GM12878 (cell line): ENCODE results near the gene COL18A1. TPM values are rescaled to one million over a fixed set of nuclear protein-coding genes. Genes with fewer than 3 reads are reported as not detected.

Source experiments
- ATAC-seq: fragments of 200-7000 bp; cut with Tn5 transposase; 3 replicates; pipeline ENCODE4 v1.9.1; 2020; ENCODE audit warnings: mild to moderate bottlenecking, moderate library complexity
- BruUV-seq: library from RNA; stranded (reverse); fragments of 400-500 nt; replicated peaks from 2 replicates; lab custom pipeline; 2021; lab: Mats Ljungman, UMichigan
- CTCF ChIA-PET: fragments of 300-600 bp; sonication (Branson Sonifier 250); formaldehyde crosslinking; extraction: SDS; loops from one replicate; lab custom pipeline; 2021; ENCODE audit warnings: inconsistent platforms; lab: Yijun Ruan, JAX
- POLR2A ChIA-PET: fragments of 350-600 bp; formaldehyde crosslinking; extraction: SDS; loops from one replicate; lab custom pipeline; 2021; ENCODE audit warnings: inconsistent platforms; lab: Charles Lee
- RAD21 ChIA-PET: fragments of 300-600 bp; sonication (Branson Sonifier 250); formaldehyde crosslinking; loops from one replicate; lab custom pipeline; 2023; ENCODE audit warnings: antibody characterized with exemption; ENCODE audit not compliant: unreplicated experiment; lab: Charles Lee
- SMC1A ChIA-PET: fragments of 300-600 bp; sonication (Branson Sonifier 250); formaldehyde crosslinking; loops from one replicate; lab custom pipeline; 2023; ENCODE audit not compliant: unreplicated experiment, uncharacterized antibody; lab: Charles Lee
- DNase-seq: peaks from one replicate; pipeline ENCODE4 v3.0.0-alpha.2; 2011; ENCODE audit warnings: low read depth, low spot score
- FAIRE-seq: peaks from 3 replicates; lab custom pipeline; 2011; peaks lifted over from hg19 to GRCh38; lab: Jason Lieb, UNC
- H2AFZ ChIP-seq: 2 replicates; pipeline ENCODE4 v1.6.0; 2011; ENCODE audit warnings: low read depth, low read length, control low read depth; ENCODE audit not compliant: control insufficient read depth
- H3K27ac ChIP-seq: 2 replicates; pipeline ENCODE4 v1.5.1; 2011; ENCODE audit warnings: control low read depth; ENCODE audit not compliant: control insufficient read depth, insufficient read depth
- H3K27me3 ChIP-seq, 2 experiments: replicated peaks in 1 of 2; 2 replicates each; pipeline versions ENCODE4 v1.6.0 to v1.6.1; 2011; ENCODE audit warnings: low read length in 1 of 2; ENCODE audit not compliant: control insufficient read depth in 2 of 2, insufficient read depth in 2 of 2
- H3K36me3 ChIP-seq, 2 experiments: 2 replicates each; pipeline ENCODE4 v1.5.1; 2011; ENCODE audit warnings: low read length in 1 of 2; ENCODE audit not compliant: control insufficient read depth in 2 of 2, insufficient read depth in 2 of 2
- H3K4me1 ChIP-seq: 2 replicates; pipeline ENCODE4 v1.6.1; 2011; ENCODE audit warnings: mild to moderate bottlenecking, low read length, moderate library complexity, mixed read lengths; ENCODE audit not compliant: control insufficient read depth, insufficient read depth
- H3K4me2 ChIP-seq: 2 replicates; pipeline ENCODE4 v1.6.0; 2011; ENCODE audit warnings: control low read depth; ENCODE audit not compliant: control insufficient read depth, insufficient read depth
- H3K4me3 ChIP-seq: fragments of 200-600 bp; sonication (generic); 2 replicates; pipeline ENCODE4 v1.5.1; 2016
- H3K79me2 ChIP-seq: 2 replicates; pipeline ENCODE4 v1.6.0; 2011; ENCODE audit warnings: low read length; ENCODE audit not compliant: control insufficient read depth, insufficient read depth
- H3K9ac ChIP-seq: 2 replicates; pipeline ENCODE4 v1.8.0; 2011; ENCODE audit warnings: low read length, control low read depth, mixed read lengths; ENCODE audit not compliant: control insufficient read depth, insufficient read depth
- H3K9me3 ChIP-seq: replicated peaks from 3 replicates; pipeline ENCODE4 v1.5.1; 2011; ENCODE audit warnings: mild to moderate bottlenecking, low read length; ENCODE audit not compliant: control insufficient read depth, insufficient read depth
- H4K20me1 ChIP-seq: 2 replicates; pipeline ENCODE4 v1.6.0; 2011; ENCODE audit not compliant: control insufficient read depth, insufficient read depth
- CHD2 ChIP-seq: IDR thresholded peaks from 2 replicates; pipeline ENCODE4 v1.6.1; 2011; ENCODE audit warnings: low read depth, low read length, improper control_type of control experiment, borderline replicate concordance
- EGR1 ChIP-seq, 2 experiments: IDR thresholded peaks; 1 replicate in 1 of 2; 2 replicates in 1 of 2; pipeline ENCODE4 v1.6.1; 2011 to 2012; ENCODE audit warnings: low read depth in 2 of 2, low read length in 2 of 2, borderline replicate concordance in 1 of 2, mild to moderate bottlenecking in 1 of 2, moderate library complexity in 1 of 2
- ESRRA ChIP-seq: IDR thresholded peaks from 2 replicates; pipeline ENCODE4 v1.6.1; 2012; ENCODE audit warnings: mild to moderate bottlenecking, low read length, improper control_type of control experiment
- IKZF2 ChIP-seq, 2 experiments: fragments of 450-650 bp; IDR thresholded peaks; 2 replicates each; pipeline ENCODE4 v1.6.1; 2017; ENCODE audit warnings: mild to moderate bottlenecking in 2 of 2, moderate library complexity in 2 of 2
- KDM1A ChIP-seq: fragments of 200-600 bp; sonication (generic); IDR thresholded peaks from 2 replicates; pipeline ENCODE4 v1.6.1; 2016; ENCODE audit warnings: borderline replicate concordance
- MTA2 ChIP-seq: fragments of 450-650 bp; IDR thresholded peaks from 2 replicates; pipeline ENCODE4 v1.6.1; 2016; ENCODE audit warnings: low read depth, mild to moderate bottlenecking, moderate library complexity
- NBN ChIP-seq: fragments of 450-650 bp; IDR thresholded peaks from 2 replicates; pipeline ENCODE4 v1.6.1; 2016
- NFXL1 ChIP-seq: fragments of 450-650 bp; IDR thresholded peaks from 2 replicates; pipeline ENCODE4 v1.6.1; 2017; ENCODE audit warnings: antibody characterized with exemption, mild to moderate bottlenecking, borderline replicate concordance
- REST ChIP-seq: IDR thresholded peaks from 2 replicates; pipeline ENCODE4 v1.6.1; 2012; ENCODE audit warnings: mild to moderate bottlenecking, low read depth, low read length
- SKIL ChIP-seq: fragments of 450-650 bp; IDR thresholded peaks from 2 replicates; pipeline ENCODE4 v1.6.1; 2017; ENCODE audit warnings: mild to moderate bottlenecking, low read depth, inconsistent platforms; ENCODE audit not compliant: poor library complexity, severe bottlenecking
- USF2 ChIP-seq: IDR thresholded peaks from 2 replicates; pipeline ENCODE4 v1.6.1; 2011; ENCODE audit warnings: low read depth, low read length, improper control_type of control experiment, borderline replicate concordance
- ZBED1 ChIP-seq: IDR thresholded peaks from 2 replicates; pipeline ENCODE4 v1.6.1; 2016; ENCODE audit warnings: borderline replicate concordance
- WGBS: methylation state at CpG from one replicate; pipeline ENCODE4 v1.1.6; 2016; ENCODE audit warnings: low lambda C conversion rate; ENCODE audit not compliant: insufficient replicate concordance, insufficient coverage; ENCODE audit errors: missing lambda C conversion rate; 5-methylcytosine and 5-hydroxymethylcytosine counted together
- in situ Hi-C: fragments of 300-500 bp; cut with MboI; formaldehyde crosslinking; loops from 9 replicates; pipeline ENCODE4 v1.14.3; 2018; ENCODE audit warnings: mixed read lengths
- intact Hi-C: fragments of 100-400 bp; cut with micrococcal nuclease; formaldehyde crosslinking; loops from one replicate; pipeline ENCODE4 v1.14.2; 2022; ENCODE audit not compliant: unreplicated experiment
- polyA plus RNA-seq, 11 experiments: library from polyadenylated mRNA; depleted of rRNA in 4 of 11; unstranded in 6 of 11; stranded (reverse) in 5 of 11; fragments of >200 nt; fragmentation: Nextera tagmentation in 4 of 11; fragmentation: Illumina TruSeq in 1 of 11; extraction: Ambion mirVana in 4 of 11; extraction: Trizol in 1 of 11; gene quantifications; 1 replicate in 1 of 11; 2 replicates in 10 of 11; pipeline versions ENCODE4 v1.2.1 to v1.2.3, GENCODE V29; 2011 to 2016; ENCODE audit warnings: inconsistent platforms in 2 of 11, missing spikeins in 2 of 11, low read depth in 1 of 11
- total RNA-seq, 4 experiments: library from RNA; depleted of rRNA in 3 of 4; stranded (reverse); fragments of >200 nt in 3 of 4; fragmentation: Illumina TruSeq in 1 of 4; extraction: Trizol in 1 of 4; gene quantifications; 2 replicates each; pipeline versions ENCODE4 v1.2.1 to v1.2.3, GENCODE V29; 2013 to 2021
- TF ChIP-seq, protein P1 (sequence below): fragments of 450-650 bp; IDR thresholded peaks from 2 replicates; pipeline ENCODE4 v1.6.1; 2017; ENCODE audit warnings: mild to moderate bottlenecking, moderate library complexity

The COL18A1 gene
- total and polyA plus RNA-seq, 10 of the 15 experiments (the other 5 are each of a cell fraction or from before 2014, with no cell fraction given) = under 0.01 to 0.49 (median 0.09) TPM; not detected in 3

DNA sequence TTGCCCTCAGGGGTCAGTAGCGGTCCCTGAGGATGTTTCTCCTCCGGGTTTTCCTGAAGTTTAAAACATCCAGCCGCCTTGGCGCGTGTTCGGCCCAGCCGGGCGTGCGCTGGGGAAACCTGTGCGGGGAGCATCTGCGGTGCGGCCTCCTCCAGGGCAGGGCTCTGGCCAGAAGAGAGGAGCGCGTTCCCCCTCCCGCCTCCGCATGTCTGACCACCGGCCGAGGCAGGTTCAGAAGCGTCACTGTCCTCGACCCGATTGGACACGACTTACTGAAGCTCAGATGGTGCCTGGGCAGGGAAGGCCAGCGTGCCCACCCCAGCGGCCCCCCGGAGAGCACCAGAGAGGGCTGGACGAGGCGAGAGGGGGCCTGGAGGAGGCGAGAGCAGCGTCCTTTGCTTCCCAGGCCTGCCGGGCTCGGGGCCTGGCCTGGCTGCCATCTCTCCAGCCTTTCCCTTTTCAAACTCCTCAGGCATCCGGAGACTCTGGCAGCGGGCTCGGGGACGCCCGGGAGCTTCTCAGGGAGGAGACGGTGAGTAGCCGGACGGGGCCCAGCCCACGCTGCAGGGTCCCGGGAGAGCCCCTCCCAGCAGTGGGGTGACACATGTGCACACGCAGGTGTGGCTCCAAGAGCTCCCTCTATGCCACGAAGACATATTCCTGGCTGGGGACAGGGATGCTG lies 70.2 kb downstream of the COL18A1 start:
- Histone ChIP-seq H3K36me3 (no peaks in the 10 kb centered on the region), H2AFZ (no peak overlapping the region), H4K20me1 (no peaks in the 10 kb centered on the region), H3K79me2 (no peaks in the 10 kb centered on the region), H3K4me1 (peaks cover 6% of the 10 kb centered on the region; the same call in 1 of the 2 replicates), H3K27ac (no peak overlapping the region), H3K4me3 (no peak overlapping the region), H3K9me3 (no peaks in the 10 kb centered on the region; the same call in 2 of the 3 replicates), H3K9ac (no peak overlapping the region), H3K4me2 (no peak overlapping the region), H3K27me3 (no peaks in the 10 kb centered on the region)
- ATAC-seq (no peak), DNase-seq (no peak), FAIRE-seq (no peak)
- in situ Hi-C loops = no loop called here
- ChIA-PET SMC1A (interaction anchor here (0.6 kb wide), 1 partner anchor 76 kb away, joined by 3 read pairs; no protein-coding TSS in a partner anchor), CTCF (no interaction called here), POLR2A (no interaction called here), RAD21 (no interaction called here)
- WGBS = 66% methylated on average over 38 of the region's 43 CpGs
- intact Hi-C loops = loop anchor here (10.0 kb wide), 2 partner anchors 70 to 350 kb away; partner anchors contain the start of gene SLC19A1
- no TSS peak for BruUV-seq
- no peak for TF ChIP-seq USF2
- no peak for TF ChIP-seq SKIL
- no peak for TF ChIP-seq MTA2
- TF ChIP-seq IKZF2 (IDR thresholded peaks at IDR 0.05) = no peak
- no peak for TF ChIP-seq CHD2
- TF ChIP-seq NBN = no peak
- TF ChIP-seq NFXL1 = no peak
- no peak for TF ChIP-seq KDM1A
- no peak for TF ChIP-seq ESRRA
- TF ChIP-seq REST = no peak
- TF ChIP-seq ZBED1 = no peak
- TF ChIP-seq, protein P1, sequence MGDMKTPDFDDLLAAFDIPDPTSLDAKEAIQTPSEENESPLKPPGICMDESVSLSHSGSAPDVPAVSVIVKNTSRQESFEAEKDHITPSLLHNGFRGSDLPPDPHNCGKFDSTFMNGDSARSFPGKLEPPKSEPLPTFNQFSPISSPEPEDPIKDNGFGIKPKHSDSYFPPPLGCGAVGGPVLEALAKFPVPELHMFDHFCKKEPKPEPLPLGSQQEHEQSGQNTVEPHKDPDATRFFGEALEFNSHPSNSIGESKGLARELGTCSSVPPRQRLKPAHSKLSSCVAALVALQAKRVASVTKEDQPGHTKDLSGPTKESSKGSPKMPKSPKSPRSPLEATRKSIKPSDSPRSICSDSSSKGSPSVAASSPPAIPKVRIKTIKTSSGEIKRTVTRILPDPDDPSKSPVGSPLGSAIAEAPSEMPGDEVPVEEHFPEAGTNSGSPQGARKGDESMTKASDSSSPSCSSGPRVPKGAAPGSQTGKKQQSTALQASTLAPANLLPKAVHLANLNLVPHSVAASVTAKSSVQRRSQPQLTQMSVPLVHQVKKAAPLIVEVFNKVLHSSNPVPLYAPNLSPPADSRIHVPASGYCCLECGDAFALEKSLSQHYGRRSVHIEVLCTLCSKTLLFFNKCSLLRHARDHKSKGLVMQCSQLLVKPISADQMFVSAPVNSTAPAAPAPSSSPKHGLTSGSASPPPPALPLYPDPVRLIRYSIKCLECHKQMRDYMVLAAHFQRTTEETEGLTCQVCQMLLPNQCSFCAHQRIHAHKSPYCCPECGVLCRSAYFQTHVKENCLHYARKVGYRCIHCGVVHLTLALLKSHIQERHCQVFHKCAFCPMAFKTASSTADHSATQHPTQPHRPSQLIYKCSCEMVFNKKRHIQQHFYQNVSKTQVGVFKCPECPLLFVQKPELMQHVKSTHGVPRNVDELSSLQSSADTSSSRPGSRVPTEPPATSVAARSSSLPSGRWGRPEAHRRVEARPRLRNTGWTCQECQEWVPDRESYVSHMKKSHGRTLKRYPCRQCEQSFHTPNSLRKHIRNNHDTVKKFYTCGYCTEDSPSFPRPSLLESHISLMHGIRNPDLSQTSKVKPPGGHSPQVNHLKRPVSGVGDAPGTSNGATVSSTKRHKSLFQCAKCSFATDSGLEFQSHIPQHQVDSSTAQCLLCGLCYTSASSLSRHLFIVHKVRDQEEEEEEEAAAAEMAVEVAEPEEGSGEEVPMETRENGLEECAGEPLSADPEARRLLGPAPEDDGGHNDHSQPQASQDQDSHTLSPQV = no peak
- no peak for TF ChIP-seq EGR1 (IDR thresholded peaks at IDR 0.05; ENCODE audit: borderline replicate concordance in 1 of 2, low read depth in 2 of 2, low read length in 2 of 2)
